Middle frontal gyrus (tissue), 1 donor: ENCODE measurements around the gene PHAF1.

Source experiments
- DNase-seq: peaks from one replicate; pipeline ENCODE4 v3.0.0-alpha.2; 2015; ENCODE audit warnings: low spot score; ENCODE audit errors: extremely low spot score

PHAF1 gene

GRCh38 chr16:67162506-67163163 lies 52.9 kb downstream of the PHAF1 start:
- no peak for DNase-seq

- DNase-seq: peak; percentile 85
Measured at GRCh38 chr16:67163164-67163998, 53.6 kb downstream of the PHAF1 start.

DNA sequence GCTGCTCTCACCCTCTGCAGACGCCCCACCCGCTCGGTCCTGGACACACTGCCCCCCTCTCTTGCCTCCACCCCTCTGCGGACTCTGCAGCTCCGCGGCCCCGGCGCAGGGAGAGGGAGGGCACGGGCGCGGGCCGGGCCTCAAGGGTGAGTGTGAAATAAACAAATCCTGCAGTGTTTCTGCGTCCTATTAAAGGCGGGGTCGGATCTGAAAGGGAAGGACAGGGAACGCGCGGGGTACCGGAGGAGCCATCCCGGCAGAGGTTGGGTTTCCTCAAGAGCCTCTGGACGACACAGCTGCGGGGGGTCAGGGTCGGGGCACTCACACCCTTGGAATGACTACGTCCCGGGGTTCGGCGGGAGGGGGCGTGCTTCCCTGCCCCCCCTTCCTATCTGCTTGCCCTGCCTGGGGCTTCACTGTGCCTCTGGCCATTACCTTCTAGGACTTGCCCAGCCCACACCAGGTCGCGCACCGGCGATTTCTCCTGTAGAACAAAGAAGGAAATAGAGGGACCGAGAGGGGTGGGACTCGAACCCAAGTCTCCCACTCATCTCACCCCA lies 54.3 kb downstream of the PHAF1 start:
- no peak for DNase-seq

DNA sequence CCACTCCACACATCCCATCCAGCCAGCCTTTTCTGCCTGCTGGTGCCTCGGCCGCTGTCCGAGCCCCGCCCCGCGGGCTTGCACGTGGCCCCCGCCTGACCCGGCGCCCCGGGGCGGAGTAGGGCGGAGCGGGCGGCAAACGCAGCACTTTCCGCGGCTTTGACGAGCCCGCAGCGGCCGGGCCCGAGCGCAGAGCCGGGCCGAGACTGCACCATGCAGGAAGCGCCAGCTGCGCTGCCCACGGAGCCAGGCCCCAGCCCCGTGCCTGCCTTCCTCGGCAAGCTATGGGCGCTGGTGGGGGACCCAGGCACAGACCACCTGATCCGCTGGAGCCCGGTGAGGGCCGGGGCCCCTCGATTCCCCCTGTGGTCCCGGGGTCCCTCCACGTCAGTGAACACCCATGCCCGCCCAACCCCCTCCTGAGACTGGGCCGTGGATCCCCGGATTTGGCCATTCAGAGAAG lies 54.9 kb downstream of the PHAF1 start, which contains the start of gene HSF4:
Gene HSF4, plus strand, starts transcription at position 147 of the 463 bp plus-strand sequence. Its CDS starts 67 bp downstream, at position 214.
- no peak for DNase-seq

DNA sequence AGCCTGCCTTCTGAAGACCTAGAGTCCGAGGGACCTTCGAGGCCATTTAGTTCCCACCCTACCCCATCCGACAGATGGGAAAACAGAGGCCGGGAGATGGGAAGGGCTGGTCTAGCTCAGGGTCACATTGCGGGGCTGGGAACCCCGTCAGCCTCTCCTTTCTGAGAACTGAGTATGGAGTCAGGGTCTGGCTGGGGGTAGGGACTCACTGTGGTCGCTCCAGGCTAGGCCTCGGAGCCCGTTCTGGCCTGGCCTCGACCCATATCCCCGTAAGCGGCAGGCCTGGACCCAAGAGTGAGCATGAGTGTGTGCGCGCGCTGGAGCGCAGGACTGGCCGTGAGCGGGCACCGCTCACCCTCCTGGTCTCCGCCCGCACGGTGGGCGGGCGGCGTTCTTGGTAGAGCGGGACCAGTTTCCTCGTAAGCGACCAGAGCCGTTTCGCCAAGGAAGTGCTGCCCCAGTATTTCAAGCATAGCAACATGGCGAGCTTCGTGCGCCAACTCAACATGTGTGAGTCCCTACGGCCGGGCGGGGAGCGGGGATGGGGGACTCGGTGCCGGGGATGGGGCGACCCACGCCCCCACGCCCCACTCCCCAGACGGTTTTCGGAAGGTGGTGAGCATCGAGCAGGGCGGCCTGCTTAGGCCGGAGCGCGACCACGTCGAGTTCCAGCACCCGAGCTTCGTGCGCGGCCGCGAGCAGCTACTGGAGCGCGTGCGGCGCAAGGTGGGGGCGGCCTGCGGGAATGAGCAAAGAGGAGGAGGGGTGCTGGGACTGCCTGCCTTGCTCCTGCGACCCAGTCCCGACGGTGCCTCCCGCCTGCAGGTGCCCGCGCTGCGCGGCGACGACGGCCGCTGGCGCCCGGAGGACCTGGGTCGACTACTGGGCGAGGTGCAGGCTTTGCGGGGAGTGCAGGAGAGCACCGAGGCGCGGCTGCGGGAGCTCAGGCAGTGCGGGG lies 55.7 kb downstream of the PHAF1 start:
- no peak for DNase-seq

GRCh38 chr16:67166110-67166547 lies 56.4 kb downstream of the PHAF1 start:
- DNase-seq: no peak

DNA sequence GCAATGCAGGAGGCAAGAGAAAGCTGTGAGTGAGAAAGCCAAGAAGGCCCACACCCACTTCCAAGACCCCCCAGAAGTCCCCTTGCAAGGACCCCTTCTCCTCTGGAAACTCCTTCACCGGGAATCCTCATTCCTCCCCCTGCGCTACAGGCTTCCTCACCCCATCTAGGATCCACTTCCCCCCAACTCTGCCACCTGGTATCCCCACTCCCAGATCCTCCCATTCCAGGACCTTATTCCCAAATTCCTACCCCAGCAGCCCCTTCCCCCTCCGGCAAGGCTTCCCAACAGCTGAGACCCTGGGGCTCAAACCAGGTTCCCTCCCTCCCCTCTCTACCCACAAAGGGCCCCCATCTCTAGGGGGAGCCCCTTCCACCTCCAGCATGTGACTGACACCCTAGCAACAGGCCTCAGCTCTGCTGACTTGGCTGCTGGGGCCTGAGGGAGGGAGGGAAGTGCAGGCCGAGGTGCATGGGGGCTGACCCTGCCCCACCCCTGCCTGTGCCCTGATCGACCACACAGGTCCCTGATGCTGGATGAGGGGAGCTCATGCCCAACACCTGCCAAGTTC lies 56.9 kb downstream of the PHAF1 start:
- no peak for DNase-seq

GRCh38 chr16:67167588-67167987 lies 57.8 kb downstream of the PHAF1 start:
- DNase-seq: no peak

DNA sequence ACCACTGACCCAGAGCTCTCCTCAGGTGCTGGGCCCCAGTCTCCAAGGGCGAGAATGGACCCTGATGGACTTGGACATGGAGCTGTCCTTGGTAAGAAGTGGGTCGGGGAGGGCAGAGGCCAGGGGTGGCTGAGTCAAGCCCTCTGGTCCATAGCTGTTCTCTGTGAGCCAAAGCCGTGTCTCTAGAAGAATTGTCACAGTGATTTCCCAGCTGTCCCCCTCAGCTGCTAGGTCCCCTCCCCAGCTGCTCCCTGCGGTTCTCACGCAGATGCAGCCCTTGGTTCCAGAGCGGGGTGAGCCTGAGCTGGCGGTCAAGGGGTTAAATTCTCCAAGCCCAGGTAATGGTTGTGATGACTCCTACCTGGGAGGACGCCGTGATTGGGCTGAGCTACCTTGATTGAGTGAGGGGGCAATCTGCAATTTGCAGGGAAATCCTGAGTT lies 59.3 kb downstream of the PHAF1 start:
- no peak for DNase-seq

GRCh38 chr16:67169642-67170167 lies 60.0 kb downstream of the PHAF1 start:
- no peak for DNase-seq

- DNase-seq: no peak
Measured at GRCh38 chr16:67170168-67170948, 60.6 kb downstream of the PHAF1 start, which contains the start of gene NOL3. Gene NOL3, plus strand, starts transcription at chr16:67170538.

DNA sequence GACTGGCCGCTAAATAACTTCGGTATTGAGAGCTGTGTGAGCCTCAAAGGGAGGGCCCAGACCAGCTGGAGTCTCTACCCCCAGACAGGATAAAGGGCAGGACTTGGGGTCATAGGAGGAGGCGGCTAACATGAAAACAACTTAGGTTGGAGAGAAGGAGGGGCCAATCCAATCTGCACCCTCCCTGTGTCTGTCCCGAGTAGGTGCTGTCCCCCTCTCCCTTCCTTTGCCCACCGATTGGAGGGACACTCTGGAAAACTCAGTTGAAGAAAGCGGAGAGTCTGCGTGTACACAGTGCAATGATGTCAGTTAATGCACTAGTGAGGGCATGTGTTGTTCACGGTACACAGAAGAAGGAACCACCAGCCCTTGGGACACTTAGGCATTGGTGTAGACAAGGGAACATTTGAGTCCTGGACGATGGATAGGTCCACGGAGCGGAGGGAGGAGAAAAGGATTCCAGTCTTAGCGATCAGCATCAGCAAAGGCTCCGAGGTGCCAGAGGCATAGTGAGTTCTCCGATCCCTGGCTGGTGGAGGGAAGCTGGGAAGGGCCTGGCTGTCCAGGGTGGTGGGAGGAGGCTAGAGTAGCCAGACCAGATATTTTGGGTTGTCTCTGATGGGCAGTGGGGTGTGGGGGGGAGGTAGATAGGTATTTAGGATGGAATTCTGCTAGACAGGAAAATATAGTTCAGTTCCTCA lies 61.4 kb downstream of the PHAF1 start:
- no peak for DNase-seq

- no peak for DNase-seq
Measured at GRCh38 chr16:67173323-67173722, 63.6 kb downstream of the PHAF1 start.

DNA sequence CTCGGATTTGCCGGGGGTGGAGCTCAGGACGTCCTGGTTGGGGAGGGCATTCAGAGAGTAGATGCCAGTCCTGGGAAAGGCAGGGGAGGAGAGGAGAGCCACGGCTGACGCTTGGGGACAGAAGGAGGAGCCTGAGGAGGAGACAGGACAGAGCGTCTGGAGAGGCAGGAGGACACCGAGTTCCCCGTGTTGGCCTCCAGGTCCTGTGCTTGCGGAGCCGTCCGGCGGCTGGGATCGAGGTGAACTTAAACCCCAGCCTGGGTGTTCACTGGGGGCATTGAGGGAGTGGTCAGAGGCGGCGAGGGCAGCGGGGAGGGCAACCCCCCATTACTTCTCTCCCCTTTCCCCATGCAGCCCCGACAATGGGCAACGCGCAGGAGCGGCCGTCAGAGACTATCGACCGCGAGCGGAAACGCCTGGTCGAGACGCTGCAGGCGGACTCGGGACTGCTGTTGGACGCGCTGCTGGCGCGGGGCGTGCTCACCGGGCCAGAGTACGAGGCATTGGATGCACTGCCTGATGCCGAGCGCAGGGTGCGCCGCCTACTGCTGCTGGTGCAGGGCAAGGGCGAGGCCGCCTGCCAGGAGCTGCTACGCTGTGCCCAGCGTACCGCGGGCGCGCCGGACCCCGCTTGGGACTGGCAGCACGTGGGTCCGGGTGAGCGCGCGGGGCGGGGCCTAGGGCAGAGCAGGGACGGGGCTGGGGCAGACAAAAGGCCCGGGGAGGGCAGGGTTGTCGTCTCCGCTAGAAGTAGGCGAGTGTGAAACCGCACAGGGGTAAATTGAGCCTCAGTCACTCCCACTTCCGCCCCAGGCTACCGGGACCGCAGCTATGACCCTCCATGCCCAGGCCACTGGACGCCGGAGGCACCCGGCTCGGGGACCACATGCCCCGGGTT lies 64.3 kb downstream of the PHAF1 start:
- DNase-seq: no peak

DNA sequence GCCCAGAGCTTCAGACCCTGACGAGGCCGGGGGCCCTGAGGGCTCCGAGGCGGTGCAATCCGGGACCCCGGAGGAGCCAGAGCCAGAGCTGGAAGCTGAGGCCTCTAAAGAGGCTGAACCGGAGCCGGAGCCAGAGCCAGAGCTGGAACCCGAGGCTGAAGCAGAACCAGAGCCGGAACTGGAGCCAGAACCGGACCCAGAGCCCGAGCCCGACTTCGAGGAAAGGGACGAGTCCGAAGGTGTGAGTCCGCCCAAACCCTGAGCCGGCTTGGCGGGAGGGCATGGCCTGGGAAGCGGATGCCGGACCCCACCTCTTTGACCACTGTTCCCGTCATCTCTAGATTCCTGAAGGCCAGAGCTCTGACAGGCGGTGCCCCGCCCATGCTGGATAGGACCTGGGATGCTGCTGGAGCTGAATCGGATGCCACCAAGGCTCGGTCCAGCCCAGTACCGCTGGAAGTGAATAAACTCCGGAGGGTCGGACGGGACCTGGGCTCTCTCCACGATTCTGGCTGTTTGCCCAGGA lies 65.0 kb downstream of the PHAF1 start:
- DNase-seq: no peak

DNA sequence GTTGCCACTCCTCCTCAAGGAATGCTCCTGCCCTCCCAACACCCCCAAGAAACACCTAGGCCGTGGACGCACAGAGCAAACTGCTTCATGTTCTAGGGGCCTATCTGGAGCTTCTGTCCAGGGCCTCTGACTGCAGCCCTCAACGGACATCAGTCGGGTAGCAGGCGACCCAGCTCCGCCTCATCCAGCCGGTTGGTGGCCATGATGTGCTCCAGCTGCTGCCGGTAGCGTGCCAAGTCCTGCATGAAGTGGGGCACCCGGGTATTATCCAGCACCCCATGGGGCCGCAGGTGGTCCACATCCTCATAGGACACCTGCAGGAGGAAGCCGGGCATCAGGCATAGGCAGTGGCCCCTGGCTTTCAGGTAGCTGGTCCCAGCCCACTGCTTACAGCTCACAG lies 66.9 kb downstream of the PHAF1 start:
- no peak for DNase-seq
